ENCODE data around the gene WBP2. TPM values are rescaled to one million over a fixed set of nuclear protein-coding genes. Genes with fewer than 3 reads are reported as not detected.
A peak's percentile ranks its signal among the peaks of the same experiment; 100 is the strongest.

Gene WBP2
- polyA plus RNA-seq, 3 donors = 62.4 to 93.3 (median 67.9) TPM

GRCh38 chr17:75821552-75821951, 33.6 kb downstream of the WBP2 start:
- WGBS (ENCODE audit: insufficient coverage) = 100% methylated on average over 7 of the region's 7 CpGs
- Histone ChIP-seq H3K79me2 (ENCODE audit: insufficient read depth, low read length) (no peaks in the 10 kb centered on the region), H3K9ac (ENCODE audit: insufficient read depth, low read length, poor library complexity, severe bottlenecking) (no peak overlapping the region), H3K4me2 (replicated peaks; ENCODE audit: extremely low read depth, low read length, poor library complexity, severe bottlenecking) (no peak overlapping the region), H3K4me1 (ENCODE audit: control insufficient read depth in 1 of 2, insufficient read depth in 2 of 2, low read length in 2 of 2) (no peaks in the 10 kb centered on the region), H3K27me3 (ENCODE audit: control insufficient read depth in 2 of 2, insufficient read depth in 2 of 2, low read length in 2 of 2) (no peaks in the 10 kb centered on the region), H3K36me3 (replicated peaks in 1 of 2; ENCODE audit: control insufficient read depth in 1 of 2, insufficient read depth in 2 of 2, low read length in 2 of 2) (peaks cover 57 to 82% of the 10 kb centered on the region in 2 donors), H3K27ac (ENCODE audit: low read depth in 1 of 2, low read length in 2 of 2) (no peak overlapping the region), H3K9me3 (replicated peaks in 1 of 2; ENCODE audit: control insufficient read depth in 1 of 2, insufficient read depth in 1 of 2, low read length in 2 of 2) (no peaks in the 10 kb centered on the region), H3K4me3 (replicated peaks in 1 of 3; ENCODE audit: low read depth in 2 of 3, low read length in 3 of 3) (no peak overlapping the region), H4K20me1 (ENCODE audit: insufficient read depth, low read length) (peaks cover 7% of the 10 kb centered on the region), H2AFZ (ENCODE audit: insufficient read depth, low read depth, low read length, poor library complexity, severe bottlenecking) (no peak overlapping the region)
- Mint-ChIP-seq H3K36me3 (peaks cover 43 to 72% of the 10 kb centered on the region in 2 donors), H3K4me3 (no peak overlapping the region), H3K27ac (peak overlapping the region in 1 of 7 donors; percentile 37), H3K4me1 (peaks cover 2% of the 10 kb centered on the region), H3K9me3 (no peaks in the 10 kb centered on the region), H3K27me3 (ENCODE audit: low read depth in 3 of 3) (no peaks in the 10 kb centered on the region)
- DNase-seq = no peak
- intact Hi-C loops (cut with micrococcal nuclease) = loop anchor here in 1 of 2 donors (5.0 kb wide), 1 partner anchor 59 kb away; no protein-coding TSS in a partner anchor
- no peak for TF ChIP-seq CTCF (IDR thresholded peaks at IDR 0.05)

- Histone ChIP-seq H3K27ac (ENCODE audit: low read depth in 1 of 2, low read length in 2 of 2) (no peak overlapping the region), H3K4me1 (ENCODE audit: control insufficient read depth in 1 of 2, insufficient read depth in 2 of 2, low read length in 2 of 2) (no peaks in the 10 kb centered on the region), H3K4me2 (replicated peaks; ENCODE audit: extremely low read depth, low read length, poor library complexity, severe bottlenecking) (no peak overlapping the region), H3K27me3 (ENCODE audit: control insufficient read depth in 2 of 2, insufficient read depth in 2 of 2, low read length in 2 of 2) (no peaks in the 10 kb centered on the region), H3K79me2 (ENCODE audit: insufficient read depth, low read length) (no peaks in the 10 kb centered on the region), H2AFZ (ENCODE audit: insufficient read depth, low read depth, low read length, poor library complexity, severe bottlenecking) (no peak overlapping the region), H3K36me3 (replicated peaks in 1 of 2; ENCODE audit: control insufficient read depth in 1 of 2, insufficient read depth in 2 of 2, low read length in 2 of 2) (peaks cover 59 to 79% of the 10 kb centered on the region in 2 donors), H3K4me3 (replicated peaks in 1 of 3; ENCODE audit: low read depth in 2 of 3, low read length in 3 of 3) (no peak overlapping the region), H3K9me3 (replicated peaks in 1 of 2; ENCODE audit: control insufficient read depth in 1 of 2, insufficient read depth in 1 of 2, low read length in 2 of 2) (no peaks in the 10 kb centered on the region), H3K9ac (ENCODE audit: insufficient read depth, low read length, poor library complexity, severe bottlenecking) (no peak overlapping the region), H4K20me1 (ENCODE audit: insufficient read depth, low read length) (peaks cover 5% of the 10 kb centered on the region)
- Mint-ChIP-seq H3K27ac (peak overlapping the region in 2 of 7 donors; percentile 29 to 40), H3K36me3 (peaks cover 46 to 70% of the 10 kb centered on the region in 2 donors), H3K27me3 (ENCODE audit: low read depth in 3 of 3) (no peaks in the 10 kb centered on the region), H3K9me3 (no peaks in the 10 kb centered on the region), H3K4me1 (peaks cover 2% of the 10 kb centered on the region), H3K4me3 (no peak overlapping the region)
- no peak for TF ChIP-seq CTCF (IDR thresholded peaks at IDR 0.05)
- 89% methylated on average over 20 of the region's 21 CpGs for WGBS (ENCODE audit: insufficient coverage)
- no peak for DNase-seq
- intact Hi-C loops (cut with micrococcal nuclease) = loop anchor here in 1 of 2 donors (5.0 kb wide), 1 partner anchor 58 kb away; no protein-coding TSS in a partner anchor
Measured at GRCh38 chr17:75820094-75821080, 34.7 kb downstream of the WBP2 start.

All from CD14-positive monocyte (primary cell).